ENCODE data around the gene MID1IP1. TPM values are rescaled to one million over a fixed set of nuclear protein-coding genes. Genes with fewer than 3 reads are reported as not detected.
A peak's percentile ranks its signal among the peaks of the same experiment; 100 is the strongest.

The MID1IP1 gene
- total RNA-seq, 4 donors from 2014 or later: 19.3 to 36.8 (median 24.9) TPM

DNA sequence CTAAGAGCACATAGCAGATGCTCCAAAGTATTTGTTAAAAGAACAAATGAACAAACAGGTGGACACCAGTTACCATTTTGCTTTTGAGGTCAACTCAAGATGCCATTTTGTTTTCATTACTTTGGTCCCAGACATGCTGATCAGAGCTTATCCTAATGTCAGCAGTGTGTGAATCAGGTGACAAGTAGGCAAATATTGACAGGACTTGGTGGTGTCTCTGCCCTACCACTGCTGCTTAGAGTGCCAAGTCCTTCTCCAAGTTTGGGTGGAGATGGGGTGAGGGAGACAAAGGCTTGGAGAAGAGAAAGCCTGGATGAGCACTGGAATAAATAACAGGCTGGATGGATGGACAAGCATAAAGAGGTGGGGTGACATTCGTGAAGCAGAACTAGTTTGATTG, 38.7 kb downstream of the MID1IP1 start:
- WGBS, 2 donors: 88 to 95% methylated on average over 1 of the region's 1 CpG
- intact Hi-C loops (cut with DNase I): no loop called here
- Histone ChIP-seq H3K27ac (no peak overlapping the region), H3K36me3 (no peaks in the 10 kb centered on the region), H3K4me3 (replicated peaks in 1 of 3) (no peak overlapping the region), H3K4me1 (no peaks in the 10 kb centered on the region), H3K9me3 (no peaks in the 10 kb centered on the region), H3K27me3 (no peaks in the 10 kb centered on the region)
- no peak for TF ChIP-seq CTCF (IDR thresholded peaks at IDR 0.05)
- no peak for TF ChIP-seq POLR2A (IDR thresholded peaks at IDR 0.05)
- DNase-seq: no peak

DNA sequence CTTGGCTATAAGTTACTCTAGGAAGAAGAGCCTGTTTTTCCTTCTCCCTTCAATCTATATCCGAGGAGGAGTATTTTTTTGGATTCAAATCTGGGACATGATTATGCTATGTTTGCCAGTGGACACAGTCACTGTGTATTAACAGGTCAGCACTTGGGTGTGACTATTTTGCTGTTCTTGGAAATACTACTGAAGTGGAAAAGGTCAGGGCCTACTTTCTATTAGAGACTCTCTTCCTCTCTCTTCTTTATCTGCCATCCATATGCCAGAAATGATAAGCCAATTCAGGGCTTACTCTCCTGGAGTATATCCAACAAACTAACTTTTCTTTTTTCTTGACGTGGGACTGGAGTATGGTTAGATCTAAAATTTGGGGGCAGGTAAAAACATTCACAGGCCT, 40.5 kb downstream of the MID1IP1 start:
- Histone ChIP-seq H3K9me3 (no peaks in the 10 kb centered on the region), H3K36me3 (no peaks in the 10 kb centered on the region), H3K4me1 (no peaks in the 10 kb centered on the region), H3K27ac (no peak overlapping the region), H3K4me3 (replicated peaks in 1 of 3) (no peak overlapping the region), H3K27me3 (no peaks in the 10 kb centered on the region)
- TF ChIP-seq CTCF (IDR thresholded peaks at IDR 0.05) (no peak), POLR2A (IDR thresholded peaks at IDR 0.05) (no peak)
- 73 to 78% methylated on average over 2 of the region's 2 CpGs for WGBS, 2 donors
- no peak for DNase-seq
- intact Hi-C loops (cut with DNase I): no loop called here

DNA sequence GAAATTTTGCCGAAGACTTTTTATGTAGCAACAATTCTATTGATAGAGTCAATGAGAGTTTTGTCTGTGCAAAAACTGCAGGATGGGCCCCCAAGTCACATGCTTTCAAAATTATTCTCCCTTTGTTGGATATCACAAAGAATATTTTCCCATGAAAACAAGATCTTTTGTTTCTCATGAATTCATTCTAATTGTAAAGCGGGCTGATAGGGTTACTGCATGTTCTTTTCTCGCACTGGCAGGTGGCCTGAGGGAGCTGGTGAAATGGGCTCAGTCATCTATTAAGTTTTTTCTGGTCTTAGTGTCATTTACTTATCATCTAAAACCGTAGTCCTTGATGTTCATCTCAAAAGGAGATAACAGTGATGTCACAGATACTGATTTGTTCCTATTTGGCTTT, 44.2 kb downstream of the MID1IP1 start:
- no peaks in the 10 kb centered on the region for H3K36me3 ChIP-seq
- H3K27me3 ChIP-seq: no peaks in the 10 kb centered on the region
- no peak overlapping the region for H3K4me3 ChIP-seq (replicated peaks in 1 of 3)
- intact Hi-C loops (cut with DNase I): no loop called here
- no peak overlapping the region for H3K27ac ChIP-seq
- 92 to 96% methylated on average over 4 of the region's 4 CpGs for WGBS, 2 donors
- no peaks in the 10 kb centered on the region for H3K9me3 ChIP-seq
- no peak for DNase-seq
- no peaks in the 10 kb centered on the region for H3K4me1 ChIP-seq
- TF ChIP-seq POLR2A (IDR thresholded peaks at IDR 0.05): no peak
- TF ChIP-seq CTCF (IDR thresholded peaks at IDR 0.05): no peak

- intact Hi-C loops (cut with DNase I): no loop called here
- no peaks in the 10 kb centered on the region for H3K9me3 ChIP-seq
- no peak for TF ChIP-seq POLR2A (IDR thresholded peaks at IDR 0.05)
- no peak for TF ChIP-seq CTCF (IDR thresholded peaks at IDR 0.05)
- H3K27ac ChIP-seq: no peak overlapping the region
- no peaks in the 10 kb centered on the region for H3K27me3 ChIP-seq
- H3K4me3 ChIP-seq (replicated peaks in 1 of 3): no peak overlapping the region
- peak; percentile 17 to 19 for DNase-seq
- H3K4me1 ChIP-seq: no peaks in the 10 kb centered on the region
- H3K36me3 ChIP-seq: no peaks in the 10 kb centered on the region
- WGBS, 2 donors: 56 to 66% methylated on average over 5 of the region's 5 CpGs
Measured at GRCh38 chrX:38847206-38847902, 46.1 kb downstream of the MID1IP1 start.

- TF ChIP-seq CTCF (IDR thresholded peaks at IDR 0.05) (no peak), POLR2A (IDR thresholded peaks at IDR 0.05) (no peak)
- Histone ChIP-seq H3K27me3 (no peaks in the 10 kb centered on the region), H3K36me3 (no peaks in the 10 kb centered on the region), H3K9me3 (no peaks in the 10 kb centered on the region), H3K4me3 (replicated peaks in 1 of 3) (no peak overlapping the region), H3K27ac (no peak overlapping the region), H3K4me1 (no peaks in the 10 kb centered on the region)
- DNase-seq: no peak
- intact Hi-C loops (cut with DNase I): no loop called here
- WGBS, 2 donors: 24 to 73% methylated on average over 1 of the region's 1 CpG
Measured at GRCh38 chrX:38847903-38848230, 46.6 kb downstream of the MID1IP1 start.
